Hindlimb muscle (tissue), 1 donor: Measurements from ENCODE around the gene DLX6. TPM values are rescaled to one million over a fixed set of nuclear protein-coding genes. Genes with fewer than 3 reads are reported as not detected.
"Not testable (repeated sequence)": the region's sequence is repeated elsewhere in the genome, so short reads cannot be mapped to it uniquely, and the experiment has no call there.

Experiments
- DNase-seq: peaks from one replicate; pipeline ENCODE4 v3.0.0-alpha.2; 2013
- polyA plus RNA-seq: library from polyadenylated mRNA; unstranded; fragments of 120-200 nt; gene quantifications from one replicate; pipeline ENCODE4 v1.2.1, GENCODE V29; 2013; ENCODE audit not compliant: insufficient read length

DLX6 gene
- polyA plus RNA-seq, 1 donor, result not detected

DNA sequence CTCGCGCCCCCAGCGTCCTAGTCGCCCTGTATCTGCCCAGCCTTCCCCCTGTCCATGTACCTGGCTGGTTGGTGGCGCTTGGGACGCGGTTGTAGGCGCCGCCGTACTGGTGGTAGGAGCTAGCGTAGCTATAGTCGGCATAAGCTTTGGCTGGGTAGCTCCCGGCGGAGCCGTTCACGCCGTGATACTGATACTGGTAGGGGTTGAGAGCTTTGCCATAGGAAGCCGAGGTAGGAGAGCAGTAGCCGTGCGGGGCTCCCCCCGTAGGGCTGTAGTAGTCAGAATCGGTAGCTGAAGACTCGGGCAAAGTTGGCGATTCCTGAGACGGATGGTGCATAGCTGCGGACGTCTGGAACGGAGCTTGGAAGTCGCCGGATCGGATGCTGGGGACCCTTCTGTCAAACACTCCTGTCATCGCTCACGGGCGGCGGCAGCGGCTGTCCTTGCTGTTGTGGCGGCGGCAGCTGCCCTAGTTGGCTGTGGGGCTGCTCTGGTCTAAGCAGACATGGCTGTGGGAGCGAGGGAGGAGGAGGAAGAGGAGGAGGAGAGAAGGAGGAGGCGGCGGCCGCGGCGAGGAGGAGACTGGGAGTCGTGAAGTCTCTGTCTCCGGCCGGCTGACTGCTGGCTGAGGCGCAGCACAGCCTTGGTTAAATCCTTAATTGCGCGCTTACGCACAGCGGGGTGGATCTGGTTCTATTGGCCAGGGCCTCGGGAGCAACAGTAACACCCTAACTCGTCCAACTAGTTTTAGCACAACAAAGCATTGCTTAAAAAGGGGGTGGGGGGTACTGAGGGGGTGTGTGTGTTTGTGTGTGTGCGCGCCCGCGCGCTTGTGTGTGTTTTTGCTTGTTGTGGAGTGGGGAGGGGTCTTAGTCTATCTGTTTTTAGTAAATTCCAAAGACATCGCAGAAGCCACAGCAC is 19.1 kb downstream of the DLX6 start, which contains the start of gene DLX5:
Gene DLX5 (minus strand): TSS at position 623 of the 921 bp plus-strand sequence. CDS start 208 bp downstream, at position 415.
- no peak for DNase-seq

DNA sequence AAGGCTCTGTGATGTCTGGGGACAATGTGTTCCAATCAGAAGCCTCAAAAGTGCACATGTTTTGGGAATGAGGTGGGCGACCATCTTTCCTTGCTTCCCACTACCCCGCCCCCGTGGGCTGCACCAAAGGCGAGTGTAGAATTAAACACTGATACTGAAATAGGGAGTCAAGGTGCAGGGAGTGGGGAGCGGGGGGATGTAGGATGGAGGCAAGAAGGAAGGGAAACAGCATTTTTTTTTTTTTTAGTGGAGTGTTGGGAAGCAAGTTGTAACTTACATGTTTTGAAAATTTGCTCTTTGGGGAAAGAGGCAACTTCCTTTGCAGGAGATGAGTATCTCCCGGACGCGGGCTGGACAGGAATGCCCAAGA is 19.8 kb downstream of the DLX6 start:
- DNase-seq, result no peak

DNA sequence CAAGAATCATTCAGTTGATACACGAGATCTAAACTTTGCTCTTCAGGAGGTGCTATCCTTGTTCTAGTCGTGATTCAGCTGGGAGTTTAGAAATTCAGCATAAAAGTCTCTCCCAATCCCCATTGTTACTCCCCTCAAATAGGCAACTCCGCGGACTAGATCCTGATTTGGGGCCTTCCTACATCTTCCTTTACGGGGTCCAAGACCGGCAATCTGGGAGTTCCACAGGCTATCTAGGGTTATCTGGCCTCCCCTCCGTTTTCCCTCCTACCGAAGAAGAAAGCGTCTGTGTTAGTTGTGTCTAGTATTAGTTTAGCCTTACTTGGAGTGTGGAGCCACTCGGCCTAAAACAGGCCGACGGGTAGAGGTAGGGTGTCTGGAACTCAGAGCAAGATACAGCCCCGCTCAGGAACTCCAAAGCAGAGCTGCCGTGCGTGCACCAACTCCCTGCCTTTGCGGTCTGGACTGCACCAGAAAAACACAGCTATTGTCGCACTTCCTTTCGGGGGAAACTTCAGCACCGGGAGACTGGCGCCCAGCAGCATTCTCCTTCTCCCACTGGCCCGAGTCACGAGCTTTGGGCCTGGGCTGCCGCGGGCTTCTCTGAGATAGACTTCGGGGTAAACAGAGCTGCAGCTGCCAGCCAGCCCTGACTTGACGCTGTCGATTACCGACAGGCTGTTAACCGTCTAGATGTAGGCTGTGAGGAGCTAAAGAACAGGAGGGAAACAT is 20.8 kb downstream of the DLX6 start:
- no peak for DNase-seq

DNA sequence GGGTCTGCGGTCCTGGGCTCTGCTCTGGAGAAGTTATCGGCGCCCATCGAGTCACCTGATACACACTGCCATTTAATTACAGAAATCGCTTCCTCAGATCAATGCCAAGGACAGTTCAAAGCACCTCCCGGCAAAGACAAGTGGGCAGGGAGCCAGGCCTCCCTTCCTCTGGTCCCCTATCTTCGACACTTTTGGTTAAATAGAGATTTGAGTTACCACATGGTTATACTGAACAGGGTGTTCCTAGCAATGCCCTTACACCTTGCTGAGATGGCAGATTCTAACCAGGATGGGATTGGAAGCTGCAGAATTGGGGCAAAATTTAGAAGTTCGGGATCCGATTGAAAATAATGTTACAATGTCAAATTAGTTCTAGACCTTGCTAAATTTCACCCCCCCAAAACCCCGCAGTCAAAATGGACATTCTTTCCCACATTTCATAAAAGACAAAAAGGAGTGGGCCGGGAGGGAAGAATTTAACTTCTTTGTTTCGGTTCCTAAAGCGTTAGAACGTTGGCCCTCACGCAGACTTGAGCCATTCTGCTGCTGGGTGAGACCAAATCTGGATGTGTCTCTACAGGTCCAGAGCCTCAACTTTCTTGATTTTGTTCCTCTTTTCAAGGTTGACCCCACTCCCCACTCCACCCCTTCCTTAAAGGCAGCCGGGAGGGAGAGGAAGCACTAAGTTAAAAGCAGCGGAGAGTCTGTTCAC is 21.5 kb downstream of the DLX6 start:
- no peak for DNase-seq

DNA sequence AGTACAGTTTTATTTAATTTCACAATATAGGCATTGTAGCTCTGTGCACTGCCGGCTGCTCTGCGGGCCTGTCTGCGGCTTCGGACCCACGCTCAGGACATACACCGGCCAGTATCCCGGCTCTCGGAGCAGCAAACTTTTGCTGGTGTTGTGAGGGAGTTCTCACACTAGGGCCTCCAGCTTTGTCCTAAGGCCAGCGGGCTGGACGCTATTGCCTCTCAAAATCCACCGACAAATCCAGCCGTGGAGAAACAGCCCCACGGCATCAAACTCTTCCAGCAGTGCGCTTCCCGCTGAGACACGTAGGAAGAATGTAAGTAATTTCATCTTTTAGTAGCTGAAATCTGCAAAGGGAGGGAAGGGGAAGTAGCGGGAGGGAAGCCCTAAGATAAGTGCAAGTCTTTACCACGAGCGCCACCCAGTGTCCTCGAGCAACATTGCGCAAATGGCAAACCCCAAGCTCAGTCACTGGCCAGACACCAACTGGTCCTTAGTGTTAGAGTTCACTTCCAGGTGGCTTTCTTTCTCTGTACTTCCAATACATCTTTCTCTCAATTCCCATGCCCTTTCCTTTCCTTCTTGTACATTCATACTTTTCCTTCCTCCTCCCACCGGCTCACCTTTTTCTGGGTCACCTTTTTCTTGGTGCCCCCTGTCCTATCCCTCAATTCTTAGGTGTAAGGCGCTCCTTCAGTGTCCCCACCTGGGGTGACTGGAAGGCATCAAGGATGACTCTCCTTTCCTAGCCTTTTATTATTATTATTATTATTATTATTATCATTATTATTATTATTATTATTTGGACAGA is 22.3 kb downstream of the DLX6 start:
- DNase-seq, result peak; percentile 78

DNA sequence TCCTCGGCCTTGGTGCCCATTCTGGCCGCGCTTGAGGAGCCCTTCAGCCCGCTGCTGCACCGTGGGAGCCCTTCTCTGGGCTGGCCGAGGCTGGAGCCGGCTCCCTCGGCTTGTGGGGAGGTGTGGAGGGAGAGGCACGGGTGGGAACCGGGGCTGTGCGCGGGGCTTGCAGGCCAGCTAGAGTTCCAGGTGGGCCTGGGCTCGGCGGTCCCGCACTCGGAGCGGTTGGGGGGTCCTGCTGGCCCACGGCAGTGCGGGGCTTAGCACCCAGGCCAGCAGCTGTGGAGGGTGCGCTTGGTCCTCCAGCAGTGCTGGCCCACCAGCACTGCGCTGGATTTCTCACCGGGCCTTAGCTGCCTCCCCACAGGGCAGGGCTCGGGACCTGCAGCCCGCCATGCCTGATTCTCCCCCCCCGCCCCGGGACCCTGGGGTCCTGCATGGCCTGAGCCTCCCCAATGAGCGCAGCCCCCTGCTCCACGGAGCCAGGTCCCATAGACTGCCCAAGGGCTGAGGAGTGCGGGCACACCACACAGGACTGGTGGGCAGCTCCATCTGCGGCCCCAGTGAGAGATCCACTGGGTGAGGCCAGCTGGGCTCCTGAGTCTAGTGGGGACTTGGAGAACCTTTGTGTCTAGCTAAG is 29.0 kb downstream of the DLX6 start:
- DNase-seq, result not testable (repeated sequence)

DNA sequence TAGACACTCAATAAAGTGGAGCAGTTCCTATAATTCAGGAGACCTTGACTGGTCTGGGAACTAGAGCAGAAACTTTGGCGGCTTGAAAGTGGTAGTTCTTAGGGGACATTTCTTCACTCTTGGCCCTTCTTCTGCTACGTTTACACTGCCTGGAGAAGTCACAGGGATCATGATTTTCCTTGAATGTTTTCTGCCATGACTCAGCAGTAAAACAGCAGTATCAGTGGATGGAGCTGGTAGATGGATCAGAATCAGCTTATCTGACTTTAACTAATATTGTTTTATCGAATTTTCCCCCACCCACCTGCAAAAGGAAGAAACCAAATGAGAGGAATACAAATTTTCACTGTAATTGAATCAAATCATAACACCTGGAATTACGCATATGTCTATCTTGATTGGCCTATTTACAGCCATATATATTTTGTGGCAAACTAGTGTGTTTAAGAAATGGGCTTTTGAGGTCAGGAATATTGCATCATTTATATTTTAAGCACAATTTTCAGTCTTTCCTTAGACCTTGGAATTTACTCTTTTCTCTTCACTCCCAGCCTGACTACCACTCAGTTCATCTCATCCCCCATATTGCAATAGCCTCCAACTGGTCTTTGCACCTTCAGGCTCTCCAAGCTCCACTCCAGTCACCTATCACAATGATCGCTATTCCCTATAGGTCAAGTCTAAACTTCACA is 34.2 kb downstream of the DLX6 start:
- no peak for DNase-seq

DNA sequence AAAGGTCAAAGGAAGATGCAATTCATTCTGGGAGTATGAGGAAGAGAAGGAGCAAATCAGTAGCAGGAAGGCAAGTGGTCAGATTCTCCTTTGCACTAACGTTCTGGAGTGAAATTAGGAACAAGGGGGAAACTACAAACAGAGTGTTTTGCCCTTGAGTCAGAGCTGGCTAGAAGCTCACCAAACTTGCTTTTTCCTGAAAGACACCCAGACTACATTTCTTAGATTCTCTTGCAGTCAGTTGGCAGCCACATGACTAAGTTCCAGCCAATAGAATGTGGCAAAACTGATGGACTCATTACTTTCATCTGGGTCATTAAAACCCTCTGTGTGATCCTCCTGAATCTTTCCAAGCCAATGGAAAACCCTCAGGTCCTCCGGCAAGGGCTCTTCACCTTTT is 37.9 kb downstream of the DLX6 start:
- DNase-seq, result no peak

Other genes with a start within 250 kb of the DLX6 start
- 0.35 TPM for gene DLX5, start 19.3 kb downstream of the DLX6 start, polyA plus RNA-seq
- gene SDHAF3, start 112.1 kb downstream of the DLX6 start, polyA plus RNA-seq, result 25.4 TPM